Uterus (tissue), 2 donors: ENCODE measurements around the gene BMPR2.

ENCODE experiments used
- POLR2A ChIP-seq, 2 donors: fragments of 450-650 bp; IDR thresholded peaks; one replicate each; pipeline ENCODE4 v1.6.1; 2016; ENCODE audit warnings: antibody characterized with exemption in 2 of 2, mild to moderate bottlenecking in 1 of 2, moderate library complexity in 1 of 2
- TF ChIP-seq, protein P1 (sequence below), 4 experiments: fragments of 200-600 bp in 2 of 4; fragments of 450-650 bp in 2 of 4; sonication (generic) in 2 of 4; IDR thresholded peaks; one replicate each; pipeline ENCODE4 v1.5.1; 2016 to 2019; ENCODE audit warnings: antibody characterized with exemption in 4 of 4, mild to moderate bottlenecking in 2 of 4, moderate library complexity in 1 of 4

DNA sequence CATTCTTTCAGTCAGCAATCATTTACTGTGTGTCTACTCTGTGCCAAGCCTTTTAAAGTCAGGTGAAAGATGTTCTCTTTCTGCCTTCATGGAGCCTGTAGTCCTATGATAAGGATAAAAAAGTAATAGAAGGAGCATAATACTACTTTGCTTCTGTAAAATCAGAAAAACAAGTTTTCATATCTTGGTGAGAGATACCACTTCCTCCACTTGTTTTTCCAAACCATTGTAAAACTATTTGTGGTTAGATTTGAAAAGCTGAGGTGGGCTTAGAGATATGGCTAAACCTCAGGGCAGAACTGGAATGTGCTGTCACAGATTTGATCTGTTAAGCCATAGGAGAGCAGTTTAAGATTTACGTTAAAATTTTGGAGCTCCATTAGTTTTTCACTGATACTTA, 153.9 kb downstream of the BMPR2 start:
- TF ChIP-seq, protein P1, sequence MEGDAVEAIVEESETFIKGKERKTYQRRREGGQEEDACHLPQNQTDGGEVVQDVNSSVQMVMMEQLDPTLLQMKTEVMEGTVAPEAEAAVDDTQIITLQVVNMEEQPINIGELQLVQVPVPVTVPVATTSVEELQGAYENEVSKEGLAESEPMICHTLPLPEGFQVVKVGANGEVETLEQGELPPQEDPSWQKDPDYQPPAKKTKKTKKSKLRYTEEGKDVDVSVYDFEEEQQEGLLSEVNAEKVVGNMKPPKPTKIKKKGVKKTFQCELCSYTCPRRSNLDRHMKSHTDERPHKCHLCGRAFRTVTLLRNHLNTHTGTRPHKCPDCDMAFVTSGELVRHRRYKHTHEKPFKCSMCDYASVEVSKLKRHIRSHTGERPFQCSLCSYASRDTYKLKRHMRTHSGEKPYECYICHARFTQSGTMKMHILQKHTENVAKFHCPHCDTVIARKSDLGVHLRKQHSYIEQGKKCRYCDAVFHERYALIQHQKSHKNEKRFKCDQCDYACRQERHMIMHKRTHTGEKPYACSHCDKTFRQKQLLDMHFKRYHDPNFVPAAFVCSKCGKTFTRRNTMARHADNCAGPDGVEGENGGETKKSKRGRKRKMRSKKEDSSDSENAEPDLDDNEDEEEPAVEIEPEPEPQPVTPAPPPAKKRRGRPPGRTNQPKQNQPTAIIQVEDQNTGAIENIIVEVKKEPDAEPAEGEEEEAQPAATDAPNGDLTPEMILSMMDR (IDR thresholded peaks at IDR 0.05): no peak
- TF ChIP-seq POLR2A (IDR thresholded peaks at IDR 0.05): no peak
